ENCODE results near the gene NARS2.

- TF ChIP-seq, protein P1, sequence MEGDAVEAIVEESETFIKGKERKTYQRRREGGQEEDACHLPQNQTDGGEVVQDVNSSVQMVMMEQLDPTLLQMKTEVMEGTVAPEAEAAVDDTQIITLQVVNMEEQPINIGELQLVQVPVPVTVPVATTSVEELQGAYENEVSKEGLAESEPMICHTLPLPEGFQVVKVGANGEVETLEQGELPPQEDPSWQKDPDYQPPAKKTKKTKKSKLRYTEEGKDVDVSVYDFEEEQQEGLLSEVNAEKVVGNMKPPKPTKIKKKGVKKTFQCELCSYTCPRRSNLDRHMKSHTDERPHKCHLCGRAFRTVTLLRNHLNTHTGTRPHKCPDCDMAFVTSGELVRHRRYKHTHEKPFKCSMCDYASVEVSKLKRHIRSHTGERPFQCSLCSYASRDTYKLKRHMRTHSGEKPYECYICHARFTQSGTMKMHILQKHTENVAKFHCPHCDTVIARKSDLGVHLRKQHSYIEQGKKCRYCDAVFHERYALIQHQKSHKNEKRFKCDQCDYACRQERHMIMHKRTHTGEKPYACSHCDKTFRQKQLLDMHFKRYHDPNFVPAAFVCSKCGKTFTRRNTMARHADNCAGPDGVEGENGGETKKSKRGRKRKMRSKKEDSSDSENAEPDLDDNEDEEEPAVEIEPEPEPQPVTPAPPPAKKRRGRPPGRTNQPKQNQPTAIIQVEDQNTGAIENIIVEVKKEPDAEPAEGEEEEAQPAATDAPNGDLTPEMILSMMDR (IDR thresholded peaks at IDR 0.05; ENCODE audit: insufficient read depth, low read length, poor library complexity, severe bottlenecking), result peak; percentile 13
- no peak for TF ChIP-seq EZH2phosphoT487 (conservative IDR thresholded peaks at IDR 0.05; ENCODE audit: low read length)
These were observed 142.6 kb downstream of the NARS2 start for GRCh38 chr11:78432058-78432515.

Measured in SU-DHL-6 (cell line).